GM21447 (cell line): ENCODE data around the gene REP15.
"Not testable (repeated sequence)": the region's sequence is repeated elsewhere in the genome, so short reads cannot be mapped to it uniquely, and the experiment has no call there.

Source experiments
- ATAC-seq: cut with Tn5 transposase; IDR thresholded peaks from one replicate; pipeline ENCODE4 v1.9.1; 2021; ENCODE audit not compliant: unreplicated experiment

REP15 gene

GRCh38 chr12:27696864-27697564 lies 767 bp downstream of the REP15 start:
- no peak for ATAC-seq

DNA sequence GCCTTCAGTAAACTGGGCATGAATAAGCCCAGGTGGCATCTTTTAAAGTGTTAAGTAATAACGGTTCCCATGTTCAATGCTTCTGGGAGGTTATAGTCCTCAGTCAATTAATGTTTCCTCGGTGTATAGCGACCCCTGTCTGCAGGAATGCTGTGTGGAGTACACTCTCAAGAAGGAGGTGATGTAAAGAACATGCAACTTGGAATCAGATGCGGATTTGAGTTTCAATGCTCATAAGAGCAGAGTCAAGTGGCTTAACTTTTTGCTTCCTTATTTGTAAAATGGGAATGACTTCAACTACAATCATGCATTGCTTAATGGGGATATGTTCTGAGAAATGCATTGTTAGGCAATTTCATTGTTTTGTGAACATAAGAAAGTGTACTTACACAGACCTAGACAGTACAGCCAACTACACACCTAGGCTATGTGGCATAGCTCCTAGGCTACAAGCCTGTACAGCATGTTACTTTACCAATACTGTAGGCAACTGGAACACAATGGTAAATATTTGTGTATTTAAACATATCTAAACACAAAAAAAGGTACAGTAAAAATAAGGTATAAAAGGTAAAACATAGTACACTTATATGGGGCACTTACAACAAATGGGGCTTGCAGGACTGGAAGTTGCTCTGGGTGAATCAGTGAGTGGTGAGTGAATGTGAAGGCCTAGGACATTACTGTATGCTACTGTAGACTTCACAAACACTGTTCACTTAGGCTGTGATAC lies 7.6 kb downstream of the REP15 start:
- ATAC-seq: peak; percentile 93

DNA sequence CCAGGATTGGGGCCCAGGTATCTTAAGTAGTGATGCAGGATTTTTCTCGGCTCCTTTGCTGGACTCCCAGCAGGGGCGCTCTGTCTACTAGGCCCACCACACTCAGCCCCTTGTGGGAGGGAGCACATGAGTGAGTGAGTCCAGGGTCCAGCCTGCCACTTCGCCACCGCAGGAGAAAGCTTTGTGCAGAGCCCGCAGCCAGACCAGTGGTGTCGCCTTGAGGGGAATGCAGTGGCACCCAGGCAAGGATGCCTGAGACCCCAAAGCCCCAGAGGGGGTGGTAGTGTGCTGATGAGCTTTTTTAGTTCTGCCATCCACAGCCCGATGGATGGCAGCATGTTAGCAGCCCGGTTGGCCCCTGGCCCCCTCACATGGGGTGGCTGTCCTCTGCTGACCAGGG lies 9.0 kb downstream of the REP15 start:
- no peak for ATAC-seq

DNA sequence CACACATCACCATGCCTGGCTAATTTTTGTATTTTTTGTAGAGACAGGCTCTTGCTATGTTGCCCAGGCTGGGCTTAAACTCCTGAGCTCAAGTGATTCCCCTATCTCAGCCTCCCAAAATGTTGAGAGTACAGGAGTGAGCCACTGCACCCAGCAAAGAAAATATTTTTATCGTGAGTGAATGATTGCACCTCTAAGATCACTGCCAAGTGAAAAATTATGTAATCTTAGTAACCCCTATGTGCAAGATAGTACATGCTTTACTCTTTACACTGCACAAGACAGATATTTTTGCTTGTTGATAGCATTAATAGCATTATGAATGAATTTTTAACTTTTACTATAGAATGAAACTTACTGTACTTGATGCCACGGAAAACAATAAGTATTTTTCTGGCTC lies 11.0 kb downstream of the REP15 start:
- no peak for ATAC-seq

GRCh38 chr12:27709212-27709931 lies 13.1 kb downstream of the REP15 start:
- no peak for ATAC-seq

GRCh38 chr12:27709932-27710591 lies 13.8 kb downstream of the REP15 start:
- peak; percentile 40 for ATAC-seq

GRCh38 chr12:27710592-27711316 lies 14.5 kb downstream of the REP15 start, which contains the start of gene MRPS35:
Gene MRPS35, plus strand, starts transcription at chr12:27710832. Its CDS starts 12 bp downstream, at chr12:27710844.
- ATAC-seq: peak; percentile 97

DNA sequence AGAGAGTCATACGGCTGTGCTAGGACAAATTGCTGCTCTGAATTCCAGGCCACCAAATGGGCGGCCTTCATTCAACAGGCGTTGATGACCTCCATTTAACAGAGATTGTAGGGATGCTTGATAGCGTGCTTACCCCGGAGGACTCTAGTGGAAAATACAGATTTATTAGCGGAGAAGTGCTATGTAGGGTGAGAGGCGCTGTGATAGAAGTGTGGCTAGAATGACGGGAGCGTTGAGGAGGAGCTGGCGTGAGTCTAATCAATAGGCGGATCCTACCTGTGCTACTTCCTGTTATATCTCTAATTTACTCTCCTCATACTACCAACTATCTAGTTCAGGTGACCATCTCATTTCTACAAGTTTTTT lies 15.1 kb downstream of the REP15 start:
- peak; percentile 15 for ATAC-seq

DNA sequence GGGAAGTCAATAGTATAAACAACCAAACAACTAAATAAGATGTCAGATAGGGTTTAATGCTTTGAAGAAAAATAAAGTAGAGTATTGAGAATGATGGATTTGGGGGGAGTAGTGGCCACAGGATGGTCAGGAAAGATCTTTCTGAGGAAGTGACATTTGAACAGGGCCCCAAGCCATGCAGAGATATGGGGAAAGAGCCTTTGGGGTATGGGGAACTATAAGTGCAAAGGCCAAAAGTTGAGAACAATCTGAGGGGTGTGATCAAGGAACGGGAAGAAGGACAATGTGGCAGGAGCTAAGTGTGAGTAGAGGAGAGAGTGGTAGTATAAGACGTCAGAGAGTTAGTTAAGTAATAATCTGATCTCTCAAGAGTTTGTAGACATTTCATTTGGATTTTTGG lies 15.7 kb downstream of the REP15 start:
- ATAC-seq: no peak

- ATAC-seq: no peak
Measured at GRCh38 chr12:27723212-27723611, 27.0 kb downstream of the REP15 start.

GRCh38 chr12:27730097-27730588 lies 33.9 kb downstream of the REP15 start:
- no peak for ATAC-seq

- no peak for ATAC-seq
Measured at GRCh38 chr12:27732281-27732680, 36.0 kb downstream of the REP15 start.

- peak; percentile 55 for ATAC-seq
Measured at GRCh38 chr12:27733052-27733656, 36.9 kb downstream of the REP15 start.

DNA sequence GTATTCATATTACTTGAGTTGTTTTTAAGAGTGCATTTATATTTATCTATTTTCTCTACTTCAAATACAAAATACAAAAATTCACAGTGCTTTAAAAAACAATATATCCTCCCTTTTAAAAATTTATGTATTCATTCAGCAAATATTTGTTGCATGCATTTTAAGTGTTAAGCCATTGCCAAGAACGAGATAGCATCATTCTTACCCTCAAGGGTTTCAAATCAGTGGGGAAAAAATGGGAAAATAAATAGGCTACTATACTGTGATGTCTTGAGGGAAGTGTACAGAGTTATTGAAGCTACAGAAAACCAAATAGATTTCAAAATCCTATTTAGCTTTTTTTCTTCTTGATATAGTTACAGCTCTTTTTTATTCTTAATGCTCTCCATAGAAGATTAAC lies 37.5 kb downstream of the REP15 start:
- no peak for ATAC-seq

DNA sequence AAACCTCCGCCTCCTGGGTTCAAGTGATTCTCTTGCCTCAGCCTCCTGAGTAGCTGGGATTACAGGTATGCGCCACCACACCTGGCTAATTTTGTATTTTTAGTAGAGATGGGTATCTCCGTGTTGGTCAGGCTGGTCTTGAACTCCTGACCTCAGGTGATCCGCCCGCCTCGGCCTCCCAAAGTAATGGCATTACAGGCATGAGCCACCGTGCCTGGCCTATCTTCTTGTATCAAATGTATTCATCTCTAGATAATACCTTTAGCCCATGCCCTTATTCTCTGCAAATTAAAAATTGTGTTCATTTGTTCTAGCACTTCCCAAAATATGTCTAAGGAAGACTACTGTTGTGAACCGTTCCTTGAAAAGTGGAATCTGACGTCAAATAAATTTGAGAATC lies 38.1 kb downstream of the REP15 start:
- not testable (repeated sequence) for ATAC-seq

- ATAC-seq: no peak
Measured at GRCh38 chr12:27743601-27744000, 47.4 kb downstream of the REP15 start.

GRCh38 chr12:27745734-27746133 lies 49.5 kb downstream of the REP15 start:
- ATAC-seq: not testable (repeated sequence)
